HG03378 (cell line): ENCODE measurements around the gene PCGF3.
"Not testable (repeated sequence)": the region's sequence is repeated elsewhere in the genome, so short reads cannot be mapped to it uniquely, and the experiment has no call there.

Experiments used
- ATAC-seq: cut with Tn5 transposase; IDR thresholded peaks from one replicate; pipeline ENCODE4 v1.9.1; 2021; ENCODE audit warnings: mild to moderate bottlenecking, moderate library complexity; ENCODE audit not compliant: unreplicated experiment

The PCGF3 gene

GRCh38 chr4:735583-735982 lies 30.0 kb downstream of the PCGF3 start:
- ATAC-seq, result no peak

GRCh38 chr4:736561-736960 lies 30.9 kb downstream of the PCGF3 start:
- ATAC-seq, result not testable (repeated sequence)

DNA sequence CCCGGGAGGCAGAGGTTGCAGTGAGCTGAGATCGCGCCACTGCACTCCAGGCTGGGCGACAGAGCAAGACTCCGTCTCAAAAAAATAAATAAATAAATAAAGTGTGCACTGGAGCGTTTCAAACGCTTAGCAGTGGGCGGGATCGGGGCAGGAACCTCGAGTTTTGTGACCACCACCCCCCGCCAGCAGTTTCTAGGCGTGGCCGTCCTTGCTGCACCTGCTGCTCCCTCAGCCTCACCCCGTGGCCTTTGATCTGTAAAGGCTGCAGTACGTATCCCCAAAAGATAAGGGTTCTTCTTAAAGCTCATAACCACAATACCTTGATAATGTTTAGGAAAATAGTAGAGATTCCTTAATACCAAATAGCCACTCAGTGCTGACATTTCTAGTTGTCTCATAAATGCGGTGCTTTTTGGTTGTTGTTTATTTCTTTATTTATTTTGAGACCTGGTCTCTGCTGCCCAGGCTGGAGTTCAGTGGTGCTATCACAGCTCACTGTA lies 33.2 kb downstream of the PCGF3 start:
- no peak for ATAC-seq

DNA sequence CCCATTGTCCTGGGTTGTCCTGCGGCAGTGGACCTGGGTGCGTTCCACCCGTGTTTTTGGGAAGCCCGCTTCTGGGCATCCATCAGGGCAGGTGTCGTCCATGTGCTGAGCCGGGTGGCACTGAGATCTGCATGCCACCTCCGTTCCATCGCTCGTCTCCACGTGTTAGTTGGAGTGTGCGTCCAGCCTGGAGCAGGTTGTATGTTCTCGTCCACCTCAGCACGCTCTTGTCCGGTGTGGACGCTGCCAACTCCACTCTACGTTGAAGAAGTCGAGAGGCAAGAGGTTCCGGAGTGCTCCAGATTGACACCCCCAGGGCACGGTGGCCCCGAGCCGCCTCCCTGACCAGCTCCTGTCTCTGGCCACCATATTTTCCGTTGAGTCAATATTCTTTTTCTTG lies 33.9 kb downstream of the PCGF3 start:
- ATAC-seq, result no peak

DNA sequence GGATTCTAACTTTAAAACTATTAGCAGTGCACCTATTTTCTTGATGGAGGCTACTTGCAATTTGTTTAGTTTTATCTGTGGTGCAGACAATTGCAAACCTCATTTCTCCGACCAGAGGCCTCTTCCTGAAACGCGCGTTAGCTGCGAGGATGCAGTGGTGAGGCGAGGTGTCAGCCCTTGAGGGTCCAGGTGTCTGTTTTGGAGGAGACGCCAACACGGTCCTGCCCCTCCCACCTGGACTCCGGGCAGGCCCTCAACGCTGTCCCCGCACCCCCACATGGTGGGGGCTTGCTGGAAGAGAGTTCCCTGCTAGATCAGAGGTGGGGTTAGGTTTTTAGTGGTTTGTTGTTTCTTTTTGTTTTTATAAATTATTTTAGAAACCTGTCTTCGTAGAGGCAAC lies 34.4 kb downstream of the PCGF3 start:
- no peak for ATAC-seq

- ATAC-seq, result no peak
Observed at GRCh38 chr4:740656-741282, 35.1 kb downstream of the PCGF3 start.

GRCh38 chr4:742096-742741 lies 36.6 kb downstream of the PCGF3 start:
- ATAC-seq, result no peak

DNA sequence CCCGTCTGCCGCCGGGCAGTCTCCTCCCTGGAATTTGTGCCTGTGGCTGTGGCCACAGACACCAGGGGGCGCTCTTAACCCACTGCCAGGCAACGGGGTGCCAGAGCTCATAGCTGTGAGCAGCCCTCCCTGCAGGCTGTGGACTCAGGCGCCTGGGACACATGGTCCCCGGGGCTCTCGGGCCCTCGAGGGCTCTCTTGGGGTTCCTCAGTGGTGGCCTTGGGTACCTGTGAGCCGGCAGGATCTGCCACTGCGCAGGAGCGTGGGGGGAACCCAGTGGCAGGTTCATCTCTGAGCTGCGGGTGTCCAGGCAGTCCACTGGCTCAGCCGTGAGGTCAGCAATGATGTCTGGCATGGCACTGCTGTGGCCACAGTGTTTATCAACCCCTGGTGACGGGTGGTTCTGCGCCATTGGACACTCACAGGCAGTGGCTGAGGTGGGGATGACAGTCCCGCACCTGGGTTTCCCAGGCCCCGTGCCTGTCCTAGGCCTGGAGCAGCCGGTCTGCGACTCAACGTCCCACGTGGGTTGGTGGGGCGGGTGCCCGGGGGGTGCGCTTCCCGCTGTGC lies 37.2 kb downstream of the PCGF3 start:
- no peak for ATAC-seq

DNA sequence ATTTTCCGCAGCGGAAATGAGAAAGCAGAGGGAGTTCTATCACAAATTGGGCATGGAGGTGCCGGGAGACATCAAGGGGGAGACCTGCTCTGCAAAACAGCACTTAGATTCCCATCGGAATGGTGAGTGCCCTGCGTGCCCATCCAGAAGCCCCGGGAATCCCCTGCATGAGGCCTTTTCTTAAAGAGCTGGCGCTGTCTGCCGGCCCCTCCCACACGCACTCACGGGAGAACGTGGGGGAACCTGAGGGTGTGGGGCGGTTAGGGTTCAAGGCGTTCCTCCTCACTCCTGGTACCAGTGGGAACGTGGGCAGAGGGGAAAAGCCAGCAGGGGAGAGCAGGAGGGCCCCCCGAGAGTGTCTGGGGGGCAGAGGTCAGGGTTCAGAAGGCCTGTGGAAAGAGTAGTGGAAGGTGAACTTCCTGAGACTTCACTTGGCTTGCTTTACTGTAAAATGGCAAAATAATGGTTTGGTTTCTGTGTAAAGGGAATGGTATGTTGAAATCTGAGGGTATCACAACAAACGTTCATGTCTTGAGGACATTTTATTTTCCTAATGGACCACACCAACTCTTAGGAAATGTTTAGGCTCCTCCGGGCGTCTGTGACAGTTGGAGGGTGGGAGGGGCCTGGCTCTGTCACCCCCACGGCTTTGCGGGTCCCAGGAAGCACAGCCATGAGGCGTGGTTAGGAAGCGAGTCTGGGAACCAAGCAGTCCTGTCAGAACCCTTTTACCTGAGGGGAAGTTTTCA lies 38.0 kb downstream of the PCGF3 start:
- no peak for ATAC-seq

GRCh38 chr4:744212-744841 lies 38.7 kb downstream of the PCGF3 start:
- no peak for ATAC-seq

GRCh38 chr4:747546-748170 lies 42.0 kb downstream of the PCGF3 start:
- ATAC-seq, result no peak

GRCh38 chr4:748461-748860 lies 42.8 kb downstream of the PCGF3 start:
- ATAC-seq, result no peak

- no peak for ATAC-seq
Observed at GRCh38 chr4:749698-750666, 44.4 kb downstream of the PCGF3 start.

DNA sequence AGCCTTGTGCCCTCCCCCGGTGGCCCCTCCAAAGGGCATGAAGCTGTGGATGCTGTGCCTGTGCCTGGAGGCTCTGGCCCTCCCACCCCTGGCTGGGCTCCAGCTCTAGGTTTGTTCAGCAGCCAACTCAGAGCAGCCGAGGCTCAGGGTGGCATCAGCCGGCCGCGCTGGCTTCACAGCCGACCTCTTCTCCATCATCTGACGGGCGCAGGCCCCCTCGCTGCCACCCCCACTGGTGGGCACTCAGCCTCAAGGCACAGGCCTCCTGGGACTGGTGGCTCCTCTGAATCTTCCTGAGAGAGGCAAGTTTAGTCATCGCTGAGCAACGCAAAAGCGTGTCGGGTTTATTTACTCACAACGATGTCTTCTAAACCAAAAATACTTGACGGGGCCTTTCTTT lies 46.0 kb downstream of the PCGF3 start:
- ATAC-seq, result no peak

DNA sequence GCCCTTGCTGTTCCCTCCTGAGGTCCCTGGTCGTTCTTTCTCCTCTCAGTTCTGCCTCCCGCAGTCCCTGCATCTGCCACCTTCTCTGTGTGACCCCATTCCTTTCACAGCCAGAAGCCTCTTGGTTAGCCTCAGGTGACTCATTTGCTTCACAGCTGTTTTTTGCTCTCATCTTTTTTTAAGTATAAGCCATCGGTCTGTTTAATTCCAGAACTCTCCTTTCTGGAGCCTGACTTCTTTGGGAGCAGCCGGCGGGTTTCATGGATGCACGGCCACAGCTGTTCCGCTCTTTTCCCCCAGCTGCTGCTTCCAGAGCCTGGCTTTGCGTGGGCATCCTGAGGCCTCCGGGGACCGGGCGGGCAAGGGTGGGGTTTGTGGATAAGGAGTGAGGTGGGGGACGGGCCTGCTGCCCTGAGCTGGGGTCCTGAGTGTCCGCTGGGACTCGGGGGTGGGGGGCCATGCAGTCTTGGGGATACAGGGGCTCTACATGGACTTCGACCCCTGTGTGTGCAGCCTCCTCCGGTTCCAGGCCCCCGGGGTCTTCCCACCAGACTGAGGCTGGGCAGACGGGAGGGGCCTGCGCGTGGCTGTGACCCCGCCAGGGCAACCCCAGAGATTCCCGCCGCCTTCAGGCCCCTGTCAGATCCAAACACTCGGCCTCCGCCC lies 46.7 kb downstream of the PCGF3 start:
- no peak for ATAC-seq

GRCh38 chr4:753186-753585 lies 47.6 kb downstream of the PCGF3 start:
- ATAC-seq, result not testable (repeated sequence)

DNA sequence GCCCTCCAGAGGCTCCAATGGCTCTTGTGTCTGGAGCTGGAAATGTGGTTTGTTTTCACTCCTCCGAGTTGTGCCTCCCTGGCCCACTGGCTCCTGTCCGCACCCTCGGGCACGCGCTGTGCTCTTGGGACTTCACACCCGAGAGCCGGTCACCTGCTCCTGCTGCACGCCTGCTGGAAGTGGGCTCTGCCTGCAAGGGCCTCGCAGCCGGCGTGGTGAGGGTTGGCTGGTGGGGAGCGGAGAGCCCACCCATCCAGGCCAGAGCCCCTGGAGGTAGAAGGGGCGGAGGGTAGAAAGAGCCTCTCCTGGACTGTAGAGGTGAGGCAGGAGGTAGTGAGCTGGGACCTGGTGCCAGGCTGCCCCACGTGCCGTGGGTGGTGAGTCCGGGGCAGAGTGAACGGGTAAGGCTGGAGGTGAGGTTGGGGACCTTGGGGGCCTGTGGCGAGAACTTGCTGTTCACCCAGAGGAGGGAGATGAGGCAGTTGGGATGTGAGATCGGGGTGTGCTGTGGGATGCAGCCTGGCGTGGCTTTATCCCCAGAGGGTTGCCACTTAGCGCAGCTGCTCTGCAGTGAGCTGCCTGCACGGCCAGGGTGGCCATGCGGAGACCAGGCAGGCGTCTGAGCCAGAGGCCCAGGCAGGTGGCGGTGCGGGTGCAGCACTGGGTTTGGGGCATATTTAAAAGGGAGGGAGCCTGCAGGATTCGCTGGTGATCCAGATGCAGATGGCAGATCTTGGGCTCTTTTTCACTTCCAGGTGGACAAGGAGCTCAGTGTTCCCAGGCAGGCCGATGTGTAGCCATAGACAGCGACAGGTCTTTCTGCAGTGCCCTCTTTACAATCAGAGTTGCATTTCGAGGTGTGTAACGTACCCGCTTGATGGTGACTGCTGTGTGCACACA lies 48.8 kb downstream of the PCGF3 start:
- no peak for ATAC-seq

DNA sequence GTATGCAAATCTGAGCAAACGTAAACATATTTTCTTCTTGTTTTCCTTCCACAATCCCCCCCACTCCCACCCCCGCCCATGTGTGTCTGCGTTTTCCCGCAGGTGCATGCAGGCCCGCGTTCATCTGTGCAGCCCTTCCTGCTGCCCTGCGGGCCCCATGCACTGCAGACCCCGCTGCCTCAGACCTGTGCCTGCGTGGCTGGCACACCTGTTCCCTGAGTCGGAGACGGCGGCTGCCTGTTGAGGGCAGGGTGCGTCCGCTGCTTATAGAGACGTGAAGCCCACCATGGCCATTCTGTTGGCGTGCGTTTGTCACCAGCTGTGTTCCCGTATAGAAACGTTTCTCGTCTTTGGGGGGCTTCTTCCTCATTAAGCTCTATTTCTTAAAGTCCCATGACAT lies 51.5 kb downstream of the PCGF3 start:
- ATAC-seq, result no peak
